Endothelial cell of umbilical vein (primary cell): ENCODE results near the gene DLGAP4. TPM values are rescaled to one million over a fixed set of nuclear protein-coding genes. Genes with fewer than 3 reads are reported as not detected.

Experiments used
- BruUV-seq: library from RNA; stranded (reverse); fragments of 400-500 nt; replicated peaks from 2 replicates; lab custom pipeline; 2021; lab: Mats Ljungman, UMichigan
- CTCF ChIA-PET: fragments of 300-600, 350-600 bp; sonication (Branson Sonifier 250); formaldehyde crosslinking; loops from one replicate; lab custom pipeline; 2021; ENCODE audit warnings: antibody characterized with exemption, inconsistent platforms; lab: Charles Lee
- POLR2A ChIA-PET: fragments of 300-600, 350-600 bp; sonication (Branson Sonifier 250); formaldehyde crosslinking; loops from one replicate; lab custom pipeline; 2021; ENCODE audit warnings: antibody characterized with exemption, inconsistent platforms; lab: Charles Lee
- DNase-seq: peaks from one replicate; pipeline ENCODE4 v3.0.0-alpha.2; 2011; ENCODE audit warnings: low read depth, low spot score
- FAIRE-seq: peaks from 2 replicates; lab custom pipeline; 2011; peaks lifted over from hg19 to GRCh38; lab: Jason Lieb, UNC
- H2AFZ ChIP-seq: 2 replicates; pipeline ENCODE4 v1.6.0; 2012; ENCODE audit warnings: low read depth, low read length, control low read depth, inconsistent platforms
- H3K27ac ChIP-seq: 2 replicates; pipeline ENCODE4 v1.5.1; 2011; ENCODE audit warnings: low read depth, mild to moderate bottlenecking, control low read depth, low read length, moderate library complexity; ENCODE audit not compliant: insufficient read depth
- H3K27me3 ChIP-seq, 2 experiments: 2 replicates each; pipeline versions ENCODE4 v1.6.0 to v1.6.1; 2011; ENCODE audit warnings: low read length in 2 of 2, mixed read lengths in 1 of 2; ENCODE audit not compliant: control insufficient read depth in 2 of 2, insufficient read depth in 2 of 2
- H3K36me3 ChIP-seq, 2 experiments: 2 replicates in 1 of 2; 3 replicates in 1 of 2; pipeline ENCODE4 v1.5.1; 2011; ENCODE audit warnings: low read length in 2 of 2, mild to moderate bottlenecking in 1 of 2, moderate library complexity in 1 of 2; ENCODE audit not compliant: control insufficient read depth in 2 of 2, insufficient read depth in 2 of 2; ENCODE audit errors: extremely low read depth in 1 of 2
- H3K4me1 ChIP-seq: 3 replicates; pipeline ENCODE4 v1.5.1; 2011; ENCODE audit warnings: mild to moderate bottlenecking, low read length; ENCODE audit not compliant: control insufficient read depth, insufficient read depth; ENCODE audit errors: extremely low read depth
- H3K4me2 ChIP-seq: 2 replicates; pipeline ENCODE4 v1.6.1; 2011; ENCODE audit warnings: low read length, control low read depth, mixed read lengths; ENCODE audit not compliant: insufficient read depth
- H3K4me3 ChIP-seq, 3 experiments: fragments of 200-600 bp in 1 of 3; sonication (generic), shearing (Covaris generic) in 1 of 3; replicated peaks in 1 of 3; 2 replicates each; pipeline ENCODE4 v1.5.1; 2011 to 2016; ENCODE audit warnings: control low read depth in 3 of 3, low read length in 3 of 3, mild to moderate bottlenecking in 2 of 3, inconsistent platforms in 1 of 3, low read depth in 1 of 3, moderate library complexity in 1 of 3; ENCODE audit not compliant: insufficient read depth in 1 of 3
- H3K79me2 ChIP-seq: 2 replicates; pipeline ENCODE4 v1.6.0; 2012; ENCODE audit warnings: low read length, inconsistent platforms; ENCODE audit not compliant: control insufficient read depth, insufficient read depth
- H3K9ac ChIP-seq: replicated peaks from 2 replicates; pipeline ENCODE3; 2011; ENCODE audit warnings: low read length, control low read depth; ENCODE audit not compliant: insufficient read depth; ENCODE audit errors: extremely low read depth
- H3K9me1 ChIP-seq: replicated peaks from 3 replicates; pipeline ENCODE4 v1.6.0; 2011; ENCODE audit warnings: mild to moderate bottlenecking, low read length; ENCODE audit not compliant: control insufficient read depth, insufficient read depth; ENCODE audit errors: extremely low read depth
- H3K9me3 ChIP-seq: replicated peaks from 2 replicates; pipeline ENCODE4 v1.5.1; 2012; ENCODE audit warnings: low read length, inconsistent platforms; ENCODE audit not compliant: control insufficient read depth, insufficient read depth
- H4K20me1 ChIP-seq: replicated peaks from 2 replicates; pipeline ENCODE3; 2011; ENCODE audit warnings: mild to moderate bottlenecking, low read length; ENCODE audit not compliant: control insufficient read depth, insufficient read depth; ENCODE audit errors: extremely low read depth
- EZH2 ChIP-seq: IDR thresholded peaks from 2 replicates; pipeline ENCODE4 v1.6.1; 2012; ENCODE audit warnings: borderline replicate concordance, low read depth, mild to moderate bottlenecking, moderate library complexity, low read length, inconsistent platforms; ENCODE audit not compliant: severe bottlenecking
- FOS ChIP-seq: IDR thresholded peaks from 2 replicates; pipeline ENCODE4 v1.6.1; 2011; ENCODE audit warnings: mild to moderate bottlenecking, low read length, moderate library complexity, borderline replicate concordance; ENCODE audit not compliant: insufficient read depth
- GATA2 ChIP-seq: IDR thresholded peaks from 2 replicates; pipeline ENCODE4 v1.7.0; 2011; ENCODE audit warnings: low read depth, mild to moderate bottlenecking, moderate library complexity, mixed read lengths, low read length; ENCODE audit not compliant: insufficient read length, insufficient read depth
- JUN ChIP-seq: IDR thresholded peaks from 2 replicates; pipeline ENCODE4 v1.6.1; 2011; ENCODE audit warnings: borderline replicate concordance, low read depth; ENCODE audit not compliant: insufficient read length, insufficient read depth
- MAX ChIP-seq: IDR thresholded peaks from 2 replicates; pipeline ENCODE4 v1.6.1; 2011; ENCODE audit not compliant: insufficient read depth, insufficient read length
- MYC ChIP-seq: IDR thresholded peaks from one replicate; pipeline ENCODE4 v1.6.1; 2011; ENCODE audit warnings: mild to moderate bottlenecking, low read depth, low read length
- POLR2A ChIP-seq: IDR thresholded peaks from 2 replicates; pipeline ENCODE4 v1.6.1; 2012; ENCODE audit warnings: low read depth, mild to moderate bottlenecking, control low read depth, low read length
- POLR2AphosphoS5 ChIP-seq: IDR thresholded peaks from 2 replicates; pipeline ENCODE4 v1.6.1; 2012; ENCODE audit warnings: low read depth, mild to moderate bottlenecking, control low read depth, low read length, moderate library complexity; ENCODE audit not compliant: insufficient read depth
- dilution Hi-C: fragments of 300-500 bp; cut with MboI; formaldehyde crosslinking; loops from one replicate; pipeline ENCODE4 v1.15.0; 2019; ENCODE audit warnings: low sequenced_read_pairs; ENCODE audit not compliant: extremely low pct_ligation_motif_present
- intact Hi-C: fragments of 100-400 bp; cut with micrococcal nuclease; formaldehyde crosslinking; loops from one replicate; pipeline ENCODE4 v1.10.0; 2022
- polyA plus RNA-seq, 4 experiments: library from polyadenylated mRNA; depleted of rRNA in 3 of 4; stranded (reverse) in 3 of 4; unstranded in 1 of 4; fragments of >200 nt; gene quantifications; 2 replicates each; pipeline versions ENCODE4 v1.2.1 to v1.2.3, GENCODE V29; 2011 to 2012; ENCODE audit warnings: missing spikeins in 1 of 4
- total RNA-seq: library from RNA; stranded (reverse); gene quantifications from 2 replicates; pipeline ENCODE4 v1.2.3, GENCODE V29; 2021
- TF ChIP-seq, protein P1 (sequence below), 2 donors: IDR thresholded peaks; 1 replicate in 1 of 2; 2 replicates in 1 of 2; pipeline ENCODE4 v1.5.1; 2011; ENCODE audit warnings: low read length in 2 of 2, mild to moderate bottlenecking in 2 of 2, moderate library complexity in 2 of 2, control low read depth in 1 of 2, inconsistent platforms in 1 of 2, low read depth in 1 of 2; ENCODE audit not compliant: insufficient read depth in 1 of 2; ENCODE audit errors: extremely low read depth in 1 of 2

Gene DLGAP4
- total and polyA plus RNA-seq, 2 donors (not counting 3 experiments of a cell fraction or from before 2014, with no cell fraction given): 57.5 to 125 TPM

DNA sequence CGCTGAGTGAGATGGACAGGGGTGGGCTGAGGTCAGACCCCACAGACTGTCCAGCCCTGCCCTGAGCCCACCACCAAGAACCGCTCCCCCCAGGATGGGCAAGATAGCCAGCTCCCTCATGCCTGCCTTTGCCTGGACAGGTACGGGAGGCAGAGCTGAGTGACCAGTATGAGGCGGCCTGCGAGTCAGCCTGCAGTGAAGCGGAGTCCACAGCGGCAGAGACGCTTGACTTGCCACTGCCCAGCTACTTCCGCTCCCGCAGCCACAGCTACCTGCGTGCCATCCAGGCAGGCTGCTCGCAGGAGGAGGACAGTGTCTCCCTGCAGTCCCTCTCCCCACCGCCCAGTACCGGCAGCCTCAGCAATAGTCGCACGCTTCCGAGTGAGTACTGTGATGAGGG lies 140.4 kb downstream of the DLGAP4 start:
- CTCF ChIA-PET: interaction anchor here (0.5 to 1.4 kb wide), 3 partner anchors 176 to 308 kb away, joined by 3 to 4 read pairs (median 3); no protein-coding TSS in a partner anchor

GRCh38 chr20:36447101-36447500 lies 141.0 kb downstream of the DLGAP4 start:
- Histone ChIP-seq H3K4me1 (no peaks in the 10 kb centered on the region), H3K9me1 (no peaks in the 10 kb centered on the region), H3K27ac (no peak overlapping the region), H3K4me3 (no peak overlapping the region), H3K4me2 (no peak overlapping the region), H3K79me2 (no peaks in the 10 kb centered on the region), H3K36me3 (no peaks in the 10 kb centered on the region), H2AFZ (no peak overlapping the region), H3K27me3 (peaks cover 1 to 7% of the 10 kb centered on the region in 2 experiments), H3K9ac (no peak overlapping the region), H4K20me1 (no peaks in the 10 kb centered on the region), H3K9me3 (no peaks in the 10 kb centered on the region)
- TF ChIP-seq JUN: no peak
- TF ChIP-seq EZH2: no peak
- no peak for TF ChIP-seq GATA2
- TF ChIP-seq, protein P1, sequence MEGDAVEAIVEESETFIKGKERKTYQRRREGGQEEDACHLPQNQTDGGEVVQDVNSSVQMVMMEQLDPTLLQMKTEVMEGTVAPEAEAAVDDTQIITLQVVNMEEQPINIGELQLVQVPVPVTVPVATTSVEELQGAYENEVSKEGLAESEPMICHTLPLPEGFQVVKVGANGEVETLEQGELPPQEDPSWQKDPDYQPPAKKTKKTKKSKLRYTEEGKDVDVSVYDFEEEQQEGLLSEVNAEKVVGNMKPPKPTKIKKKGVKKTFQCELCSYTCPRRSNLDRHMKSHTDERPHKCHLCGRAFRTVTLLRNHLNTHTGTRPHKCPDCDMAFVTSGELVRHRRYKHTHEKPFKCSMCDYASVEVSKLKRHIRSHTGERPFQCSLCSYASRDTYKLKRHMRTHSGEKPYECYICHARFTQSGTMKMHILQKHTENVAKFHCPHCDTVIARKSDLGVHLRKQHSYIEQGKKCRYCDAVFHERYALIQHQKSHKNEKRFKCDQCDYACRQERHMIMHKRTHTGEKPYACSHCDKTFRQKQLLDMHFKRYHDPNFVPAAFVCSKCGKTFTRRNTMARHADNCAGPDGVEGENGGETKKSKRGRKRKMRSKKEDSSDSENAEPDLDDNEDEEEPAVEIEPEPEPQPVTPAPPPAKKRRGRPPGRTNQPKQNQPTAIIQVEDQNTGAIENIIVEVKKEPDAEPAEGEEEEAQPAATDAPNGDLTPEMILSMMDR (IDR thresholded peaks at IDR 0.05; ENCODE audit: extremely low read depth in 1 of 2, insufficient read depth in 1 of 2, low read depth in 1 of 2, low read length in 2 of 2): no peak
- no peak for TF ChIP-seq MAX
- no peak for TF ChIP-seq POLR2A
- TF ChIP-seq POLR2AphosphoS5: no peak
- no peak for TF ChIP-seq FOS
- no peak for TF ChIP-seq MYC
- ChIA-PET CTCF (interaction anchor here (1.1 kb wide), 1 partner anchor 309 kb away, joined by 3 read pairs; no protein-coding TSS in a partner anchor), POLR2A (no interaction called here)
- dilution Hi-C loops: no loop called here
- BruUV-seq: no TSS peak
- intact Hi-C loops: no loop called here
- FAIRE-seq: no peak
- no peak for DNase-seq

More for the DNA sequence above, 140.4 kb downstream of the DLGAP4 start:
- no peak overlapping the region for H3K27ac ChIP-seq
- no peak for DNase-seq
- no peak for FAIRE-seq
- POLR2A ChIA-PET: no interaction called here
- H3K9ac ChIP-seq: no peak overlapping the region
- H3K9me1 ChIP-seq: no peaks in the 10 kb centered on the region
- no peaks in the 10 kb centered on the region for H3K36me3 ChIP-seq
- no peaks in the 10 kb centered on the region for H3K4me1 ChIP-seq
- no peaks in the 10 kb centered on the region for H4K20me1 ChIP-seq
- no peak overlapping the region for H3K4me3 ChIP-seq
- no peak overlapping the region for H3K4me2 ChIP-seq
- no peak overlapping the region for H2AFZ ChIP-seq
- intact Hi-C loops (no loop called here), dilution Hi-C loops (no loop called here)
- no peaks in the 10 kb centered on the region for H3K9me3 ChIP-seq
- no peak for TF ChIP-seq POLR2A
- TF ChIP-seq POLR2AphosphoS5: no peak
- TF ChIP-seq, protein P1 (IDR thresholded peaks at IDR 0.05; ENCODE audit: extremely low read depth in 1 of 2, insufficient read depth in 1 of 2, low read depth in 1 of 2, low read length in 2 of 2): no peak
- peaks cover 1 to 7% of the 10 kb centered on the region in 2 experiments for H3K27me3 ChIP-seq
- no TSS peak for BruUV-seq
- H3K79me2 ChIP-seq: no peaks in the 10 kb centered on the region
